Measurements from ENCODE around the gene DSCAM. TPM values are rescaled to one million over a fixed set of nuclear protein-coding genes. Genes with fewer than 3 reads are reported as not detected.

The DSCAM gene
- total RNA-seq, 4 donors from 2014 or later = 0.03 TPM; not detected in 3

GRCh38 chr21:40534886-40535285 lies 312.1 kb downstream of the DSCAM start:
- Histone ChIP-seq H3K4me3 (no peak overlapping the region), H3K36me3 (no peaks in the 10 kb centered on the region), H3K27me3 (no peaks in the 10 kb centered on the region), H3K9me3 (no peaks in the 10 kb centered on the region), H3K4me1 (no peaks in the 10 kb centered on the region), H3K27ac (no peak overlapping the region)
- no peak for TF ChIP-seq CTCF (IDR thresholded peaks at IDR 0.05 in 4 of 5, conservative IDR thresholded peaks at IDR 0.05 in 1 of 5)
- no peak for TF ChIP-seq POLR2A (IDR thresholded peaks at IDR 0.05)
- ATAC-seq = no peak
- in situ Hi-C loops (cut with MboI; ENCODE audit: low sequenced_read_pairs in 4 of 4) = no loop called here
- intact Hi-C loops (cut with DNase I; ENCODE audit: low total_unique reads) = no loop called here
- no peak for DNase-seq

- H3K27me3 ChIP-seq = no peaks in the 10 kb centered on the region
- no peaks in the 10 kb centered on the region for H3K4me1 ChIP-seq
- no peak overlapping the region for H3K4me3 ChIP-seq
- no peaks in the 10 kb centered on the region for H3K9me3 ChIP-seq
- H3K27ac ChIP-seq = no peak overlapping the region
- no peaks in the 10 kb centered on the region for H3K36me3 ChIP-seq
- TF ChIP-seq POLR2A (IDR thresholded peaks at IDR 0.05) (no peak), CTCF (IDR thresholded peaks at IDR 0.05 in 4 of 5, conservative IDR thresholded peaks at IDR 0.05 in 1 of 5) (no peak)
- intact Hi-C loops (cut with DNase I; ENCODE audit: low total_unique reads) = no loop called here
- DNase-seq = no peak
- in situ Hi-C loops (cut with MboI; ENCODE audit: low sequenced_read_pairs in 4 of 4) = no loop called here
- no peak for ATAC-seq
Observed at GRCh38 chr21:40531431-40532110, 315.4 kb downstream of the DSCAM start.

GRCh38 chr21:40531016-40531415 lies 315.9 kb downstream of the DSCAM start:
- in situ Hi-C loops (cut with MboI; ENCODE audit: low sequenced_read_pairs in 4 of 4) = no loop called here
- Histone ChIP-seq H3K27me3 (no peaks in the 10 kb centered on the region), H3K4me1 (no peaks in the 10 kb centered on the region), H3K9me3 (no peaks in the 10 kb centered on the region), H3K36me3 (no peaks in the 10 kb centered on the region), H3K27ac (no peak overlapping the region), H3K4me3 (no peak overlapping the region)
- no peak for DNase-seq
- intact Hi-C loops (cut with DNase I; ENCODE audit: low total_unique reads) = no loop called here
- TF ChIP-seq POLR2A (IDR thresholded peaks at IDR 0.05) (no peak), CTCF (IDR thresholded peaks at IDR 0.05 in 4 of 5, conservative IDR thresholded peaks at IDR 0.05 in 1 of 5) (no peak)
- no peak for ATAC-seq

GRCh38 chr21:40517646-40518045 lies 329.3 kb downstream of the DSCAM start:
- in situ Hi-C loops (cut with MboI; ENCODE audit: low sequenced_read_pairs in 4 of 4) = no loop called here
- TF ChIP-seq POLR2A (IDR thresholded peaks at IDR 0.05) (no peak), CTCF (IDR thresholded peaks at IDR 0.05 in 4 of 5, conservative IDR thresholded peaks at IDR 0.05 in 1 of 5) (no peak)

GRCh38 chr21:40516335-40516734 lies 330.6 kb downstream of the DSCAM start:
- H3K4me3 ChIP-seq = no peak overlapping the region
- no peaks in the 10 kb centered on the region for H3K9me3 ChIP-seq
- intact Hi-C loops (cut with DNase I; ENCODE audit: low total_unique reads) = no loop called here
- ATAC-seq (no peak), DNase-seq (peak; percentile 3 to 20)
- no peaks in the 10 kb centered on the region for H3K4me1 ChIP-seq
- H3K36me3 ChIP-seq = no peaks in the 10 kb centered on the region
- in situ Hi-C loops (cut with MboI; ENCODE audit: low sequenced_read_pairs in 4 of 4) = no loop called here
- H3K27ac ChIP-seq = no peak overlapping the region
- H3K27me3 ChIP-seq = no peaks in the 10 kb centered on the region
- TF ChIP-seq CTCF (IDR thresholded peaks at IDR 0.05 in 4 of 5, conservative IDR thresholded peaks at IDR 0.05 in 1 of 5) (no peak), POLR2A (IDR thresholded peaks at IDR 0.05) (no peak)

More at GRCh38 chr21:40517646-40518045, 329.3 kb downstream of the DSCAM start:
- Histone ChIP-seq H3K27ac (no peak overlapping the region), H3K36me3 (no peaks in the 10 kb centered on the region), H3K27me3 (no peaks in the 10 kb centered on the region), H3K9me3 (no peaks in the 10 kb centered on the region), H3K4me1 (no peaks in the 10 kb centered on the region), H3K4me3 (no peak overlapping the region)
- intact Hi-C loops (cut with DNase I; ENCODE audit: low total_unique reads) = no loop called here
- ATAC-seq = no peak
- no peak for DNase-seq
